SH-SY5Y (cell line): ENCODE data around the gene GRIN3B.

ENCODE experiments used
- GATA2 ChIP-seq: IDR thresholded peaks from 2 replicates; pipeline ENCODE4 v1.6.1; 2011; ENCODE audit warnings: mild to moderate bottlenecking, low read depth, low read length
- GATA3 ChIP-seq: IDR thresholded peaks from 2 replicates; pipeline ENCODE4 v1.6.1; 2011; ENCODE audit warnings: low read depth, mild to moderate bottlenecking, low read length, moderate library complexity

- TF ChIP-seq GATA2: no peak
- no peak for TF ChIP-seq GATA3
These were observed 4.1 kb downstream of the GRIN3B start for GRCh38 chr19:1004204-1004802.
